ENCODE measurements around the gene FRMD8.
"Not testable (repeated sequence)": the region's sequence is repeated elsewhere in the genome, so short reads cannot be mapped to it uniquely, and the experiment has no call there.

The FRMD8 gene

GRCh38 chr11:65436412-65437032, 50.1 kb downstream of the FRMD8 start:
- no peak for DNase-seq (ENCODE audit: low spot score)

- no peak for DNase-seq (ENCODE audit: low spot score)
These were observed 51.2 kb downstream of the FRMD8 start for GRCh38 chr11:65437436-65438227.

- no peak for DNase-seq (ENCODE audit: low spot score)
These were observed 52.1 kb downstream of the FRMD8 start for GRCh38 chr11:65438257-65439151.

- DNase-seq (ENCODE audit: low spot score), result no peak
These were observed 53.1 kb downstream of the FRMD8 start for GRCh38 chr11:65439331-65440181.

- DNase-seq (ENCODE audit: low spot score), result no peak
These were observed 54.5 kb downstream of the FRMD8 start for GRCh38 chr11:65440831-65441499.

- no peak for DNase-seq (ENCODE audit: low spot score)
These were observed 56.5 kb downstream of the FRMD8 start for GRCh38 chr11:65442842-65443331.

GRCh38 chr11:65444314-65445051, 58.0 kb downstream of the FRMD8 start:
- no peak for DNase-seq (ENCODE audit: low spot score)

- no peak for DNase-seq (ENCODE audit: low spot score)
These were observed 58.7 kb downstream of the FRMD8 start for GRCh38 chr11:65445101-65445603.

- no peak for DNase-seq (ENCODE audit: low spot score)
These were observed 59.4 kb downstream of the FRMD8 start for GRCh38 chr11:65445604-65446445.

- no peak for DNase-seq (ENCODE audit: low spot score)
These were observed 60.2 kb downstream of the FRMD8 start for GRCh38 chr11:65446446-65447277.

GRCh38 chr11:65448074-65448417, 61.6 kb downstream of the FRMD8 start:
- DNase-seq (ENCODE audit: low spot score), result no peak

GRCh38 chr11:65448418-65449105, 62.1 kb downstream of the FRMD8 start:
- no peak for DNase-seq (ENCODE audit: low spot score)

- DNase-seq (ENCODE audit: low spot score), result not testable (repeated sequence)
These were observed 64.9 kb downstream of the FRMD8 start for GRCh38 chr11:65451301-65451700.

- not testable (repeated sequence) for DNase-seq (ENCODE audit: low spot score)
These were observed 65.8 kb downstream of the FRMD8 start for GRCh38 chr11:65452259-65452658.

- peak; percentile 81 for DNase-seq (ENCODE audit: low spot score)
These were observed 66.5 kb downstream of the FRMD8 start for GRCh38 chr11:65452806-65453490.

GRCh38 chr11:65454311-65454695, 67.9 kb downstream of the FRMD8 start:
- DNase-seq (ENCODE audit: low spot score), result peak; percentile 75
